ENCODE measurements around the gene VKORC1L1.

The VKORC1L1 gene

GRCh38 chr7:65946904-65947303 is 74.0 kb downstream of the VKORC1L1 start:
- H3K27me3 ChIP-seq = no peaks in the 10 kb centered on the region
- peaks cover 3% of the 10 kb centered on the region for H3K4me1 ChIP-seq
- no peaks in the 10 kb centered on the region for H3K9me3 ChIP-seq
- DNase-seq = no peak
- H3K36me3 ChIP-seq = no peaks in the 10 kb centered on the region
- H3K4me3 ChIP-seq (ENCODE audit: low read depth, low read length) = no peak overlapping the region
- no peak for TF ChIP-seq CTCF (IDR thresholded peaks at IDR 0.05; ENCODE audit: low read depth, low read length)

GRCh38 chr7:65951837-65952578 is 79.1 kb downstream of the VKORC1L1 start:
- no peak for DNase-seq
- Histone ChIP-seq H3K4me1 (peaks cover 6% of the 10 kb centered on the region), H3K36me3 (peaks cover 6% of the 10 kb centered on the region; the same call in 1 of the 2 replicates), H3K27me3 (no peaks in the 10 kb centered on the region), H3K9me3 (no peaks in the 10 kb centered on the region), H3K4me3 (ENCODE audit: low read depth, low read length) (no peak overlapping the region)
- TF ChIP-seq CTCF (IDR thresholded peaks at IDR 0.05; ENCODE audit: low read depth, low read length) = no peak

- TF ChIP-seq CTCF (IDR thresholded peaks at IDR 0.05; ENCODE audit: low read depth, low read length) = no peak
- Histone ChIP-seq H3K27me3 (no peaks in the 10 kb centered on the region), H3K4me3 (ENCODE audit: low read depth, low read length) (no peak overlapping the region), H3K36me3 (peaks cover 12% of the 10 kb centered on the region), H3K9me3 (no peaks in the 10 kb centered on the region), H3K4me1 (peaks cover 6% of the 10 kb centered on the region)
- no peak for DNase-seq
These were observed 80.3 kb downstream of the VKORC1L1 start for GRCh38 chr7:65953001-65953720.

GRCh38 chr7:65953890-65954450 is 81.1 kb downstream of the VKORC1L1 start:
- H3K36me3 ChIP-seq = peaks cover 20% of the 10 kb centered on the region
- no peaks in the 10 kb centered on the region for H3K27me3 ChIP-seq
- H3K4me1 ChIP-seq = peaks cover 6% of the 10 kb centered on the region
- no peak for DNase-seq
- H3K9me3 ChIP-seq = no peaks in the 10 kb centered on the region
- TF ChIP-seq CTCF (IDR thresholded peaks at IDR 0.05; ENCODE audit: low read depth, low read length) = no peak
- no peak overlapping the region for H3K4me3 ChIP-seq (ENCODE audit: low read depth, low read length)

- TF ChIP-seq CTCF (IDR thresholded peaks at IDR 0.05; ENCODE audit: low read depth, low read length) = no peak
- Histone ChIP-seq H3K9me3 (no peaks in the 10 kb centered on the region), H3K36me3 (peaks cover 37% of the 10 kb centered on the region), H3K4me3 (ENCODE audit: low read depth, low read length) (no peak overlapping the region), H3K4me1 (peaks cover 6% of the 10 kb centered on the region), H3K27me3 (no peaks in the 10 kb centered on the region)
- DNase-seq = no peak
These were observed 82.8 kb downstream of the VKORC1L1 start for GRCh38 chr7:65955718-65956117.

Data from BE2C (cell line).